T follicular helper cell (primary cell): ENCODE results near the gene CDC25B.

Source experiments
- DNase-seq: peaks from one replicate; pipeline ENCODE4 v3.0.0-alpha.2; 2020; ENCODE audit warnings: low read depth

The CDC25B gene

GRCh38 chr20:3763671-3764601, 32.2 kb upstream of the CDC25B start:
- DNase-seq = no peak

GRCh38 chr20:3764659-3765058, 31.5 kb upstream of the CDC25B start:
- no peak for DNase-seq

- no peak for DNase-seq
Measured at GRCh38 chr20:3765171-3765882, 30.8 kb upstream of the CDC25B start.

GRCh38 chr20:3766422-3767109, 29.5 kb upstream of the CDC25B start:
- DNase-seq = no peak

- DNase-seq = no peak
Measured at GRCh38 chr20:3767110-3767426, 29.0 kb upstream of the CDC25B start.

- DNase-seq = peak; percentile 94
Measured at GRCh38 chr20:3767427-3768341, 28.4 kb upstream of the CDC25B start, which contains the start of gene ADISSP. TSS of gene ADISSP (minus strand) at chr20:3767753. CDS start at chr20:3760100, 7,653 bp downstream.

- DNase-seq = peak; percentile 86
Measured at GRCh38 chr20:3768342-3769130, 27.6 kb upstream of the CDC25B start.

- no peak for DNase-seq
Measured at GRCh38 chr20:3771552-3772058, 24.5 kb upstream of the CDC25B start.

GRCh38 chr20:3775457-3776108, 20.5 kb upstream of the CDC25B start:
- DNase-seq = no peak

- DNase-seq = no peak
Measured at GRCh38 chr20:3777381-3777715, 18.8 kb upstream of the CDC25B start.

- no peak for DNase-seq
Measured at GRCh38 chr20:3777716-3778629, 18.1 kb upstream of the CDC25B start.

GRCh38 chr20:3778976-3779375, 17.1 kb upstream of the CDC25B start:
- DNase-seq = no peak

GRCh38 chr20:3781153-3781910, 14.8 kb upstream of the CDC25B start, which contains the start of gene SPEF1:
TSS of gene SPEF1 (minus strand) at chr20:3781448. CDS start at chr20:3781287, 161 bp downstream.
- DNase-seq = no peak

GRCh38 chr20:3782597-3782996, 13.5 kb upstream of the CDC25B start:
- no peak for DNase-seq

- no peak for DNase-seq
Measured at GRCh38 chr20:3783068-3783489, 13.0 kb upstream of the CDC25B start.

GRCh38 chr20:3783511-3784195, 12.5 kb upstream of the CDC25B start:
- no peak for DNase-seq

GRCh38 chr20:3784216-3784853, 11.8 kb upstream of the CDC25B start:
- no peak for DNase-seq
